LHCN-M2 (cell line): ENCODE results near the gene CNNM1. TPM values are rescaled to one million over a fixed set of nuclear protein-coding genes. Genes with fewer than 3 reads are reported as not detected.

Experiments used
- DNase-seq: peaks from one replicate; pipeline ENCODE4 v3.0.0-alpha.2; 2012; ENCODE audit warnings: low read depth
- polyA plus RNA-seq: library from polyadenylated mRNA; unstranded; fragments of >200 nt; gene quantifications from one replicate; pipeline ENCODE4 v1.2.1, GENCODE V29; 2012; ENCODE audit warnings: missing spikeins
- total RNA-seq: library from RNA; depleted of rRNA; stranded (reverse); fragments of >200 nt; gene quantifications from 2 replicates; pipeline ENCODE4 v1.2.3, GENCODE V29; 2014; rRNA removed

The CNNM1 gene
- 0.17 and 0.32 TPM in 2 replicates for total RNA-seq
- 0.19 TPM for polyA plus RNA-seq

DNA sequence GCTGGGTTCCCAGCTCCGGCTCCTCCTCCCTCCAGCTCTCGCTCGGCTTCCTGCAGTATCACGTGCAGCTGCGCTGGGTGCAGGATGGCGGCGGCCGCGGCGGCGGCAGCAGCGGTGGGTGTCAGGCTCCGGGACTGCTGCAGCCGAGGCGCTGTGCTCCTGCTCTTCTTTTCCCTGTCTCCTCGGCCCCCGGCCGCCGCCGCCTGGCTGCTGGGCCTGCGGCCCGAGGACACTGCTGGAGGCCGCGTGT, at the start of gene CNNM1:
TSS of gene CNNM1 (plus strand) at position 53 of the 250 bp plus-strand sequence. CDS start at position 85, 32 bp downstream.
- no peak for DNase-seq

DNA sequence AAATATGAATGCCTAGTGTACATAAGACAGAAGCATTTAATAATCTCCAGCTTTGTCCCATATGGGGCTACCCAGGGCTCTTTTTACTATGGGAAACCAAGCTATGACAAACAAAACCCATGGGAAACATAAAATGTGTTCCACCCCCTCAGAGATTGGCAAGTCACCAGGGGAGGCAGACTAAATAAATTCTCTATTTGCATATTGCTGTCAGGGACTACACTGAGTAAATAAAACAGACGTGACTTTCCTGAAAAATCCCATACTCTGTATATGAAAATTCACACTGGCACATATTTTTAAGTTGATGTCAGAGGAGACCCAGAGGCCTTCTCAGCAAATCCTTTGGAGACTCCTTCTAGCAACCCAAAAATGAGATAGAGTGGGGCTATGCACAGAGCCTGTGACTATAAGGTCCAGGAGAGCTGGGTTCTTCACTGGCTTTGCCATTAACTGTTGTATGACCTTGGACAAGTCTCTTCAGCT, 49.5 kb upstream of the CNNM1 start:
- DNase-seq: peak; percentile 64

DNA sequence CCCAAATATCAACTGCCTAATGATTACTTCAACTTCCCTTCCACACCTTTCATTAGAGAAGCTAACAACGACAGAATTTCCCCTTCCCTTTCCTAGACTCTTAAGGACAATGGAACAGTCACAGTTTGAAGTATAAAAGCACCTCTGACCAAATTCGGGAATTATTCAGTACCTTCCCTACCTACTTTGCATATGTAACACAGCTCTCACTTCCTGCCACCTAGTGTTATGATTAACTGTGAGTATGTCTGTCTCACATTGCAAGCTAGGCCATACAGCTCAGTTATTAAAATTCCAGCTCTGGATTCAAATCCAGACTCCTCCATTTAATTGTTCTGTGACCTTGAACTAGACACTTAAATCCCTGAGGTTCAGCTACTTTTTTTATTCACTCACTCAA, 48.7 kb upstream of the CNNM1 start:
- no peak for DNase-seq

DNA sequence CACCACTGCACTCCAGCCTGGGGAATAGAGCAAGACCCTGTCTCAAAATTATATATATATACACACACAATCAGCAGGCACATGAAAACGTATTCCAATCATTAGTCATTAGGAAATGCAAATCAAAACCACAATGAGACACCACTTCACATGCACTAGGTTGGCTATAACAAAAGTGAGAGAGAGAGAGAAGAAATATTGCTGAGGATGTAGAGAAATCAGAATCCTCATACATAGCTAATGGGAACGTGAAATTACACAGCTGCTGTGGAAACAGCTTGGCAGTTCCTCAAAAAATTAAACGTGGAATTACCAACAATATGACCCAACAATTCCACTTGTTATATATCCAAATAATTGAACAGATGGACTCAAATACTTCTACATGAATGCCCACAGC, 43.3 kb upstream of the CNNM1 start:
- peak; percentile 38 for DNase-seq

DNA sequence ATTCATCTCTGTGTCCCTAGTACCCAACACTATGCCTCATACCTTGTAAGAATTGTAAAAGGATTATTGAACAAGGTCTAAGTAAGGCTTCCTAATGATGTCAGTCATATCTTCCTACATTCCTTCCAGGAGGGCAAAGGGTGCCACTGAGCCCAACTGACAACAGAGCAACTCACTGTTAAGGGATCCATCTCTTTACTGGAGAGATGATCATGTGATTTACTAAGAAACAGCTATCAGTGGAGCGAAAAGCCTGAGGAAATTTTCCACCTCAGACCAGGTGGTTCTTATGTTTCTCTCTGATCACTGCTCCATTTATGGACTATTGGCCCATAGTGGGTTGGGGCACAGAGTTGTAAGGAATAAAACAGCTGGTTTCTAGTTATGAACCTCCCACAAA, 38.9 kb upstream of the CNNM1 start:
- no peak for DNase-seq

DNA sequence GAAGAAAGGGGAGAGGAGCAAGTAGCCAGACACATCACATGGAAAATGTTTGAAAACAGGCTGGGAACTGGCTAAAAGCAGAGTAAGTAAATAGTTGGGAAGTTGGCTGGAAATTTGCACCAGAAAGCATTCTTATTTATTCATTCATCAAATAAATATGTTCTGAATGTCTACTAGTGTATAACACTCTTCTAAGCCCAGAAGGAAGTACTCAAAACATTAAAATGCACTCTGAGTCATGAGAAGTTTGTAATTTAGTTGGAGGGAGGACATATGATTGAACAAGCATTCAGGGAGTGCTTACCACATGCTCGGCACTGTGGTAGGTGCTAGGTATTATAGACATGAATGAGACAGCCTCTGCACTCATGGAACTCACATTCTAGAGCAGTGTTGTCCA, 37.0 kb upstream of the CNNM1 start:
- peak; percentile 79 for DNase-seq

DNA sequence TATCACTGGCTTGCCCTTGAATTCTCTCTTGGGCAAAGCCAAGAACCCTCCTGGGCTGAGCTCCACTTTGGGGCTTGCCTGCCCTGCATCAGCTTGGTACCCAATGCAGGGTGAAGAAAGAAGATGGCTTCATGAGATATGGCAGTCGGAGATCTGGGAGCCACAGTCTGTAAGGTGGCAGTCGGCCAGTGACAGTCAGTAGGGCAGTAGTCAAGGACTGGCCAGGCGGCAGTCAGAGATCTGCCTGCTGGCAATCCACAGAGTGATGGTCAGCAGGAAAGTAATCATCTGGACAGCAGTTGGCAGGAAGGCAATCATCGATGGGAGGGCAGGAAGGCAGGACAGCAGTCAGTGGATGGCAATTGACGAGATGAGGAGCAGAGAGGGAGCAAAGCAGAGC, 32.6 kb upstream of the CNNM1 start:
- no peak for DNase-seq

DNA sequence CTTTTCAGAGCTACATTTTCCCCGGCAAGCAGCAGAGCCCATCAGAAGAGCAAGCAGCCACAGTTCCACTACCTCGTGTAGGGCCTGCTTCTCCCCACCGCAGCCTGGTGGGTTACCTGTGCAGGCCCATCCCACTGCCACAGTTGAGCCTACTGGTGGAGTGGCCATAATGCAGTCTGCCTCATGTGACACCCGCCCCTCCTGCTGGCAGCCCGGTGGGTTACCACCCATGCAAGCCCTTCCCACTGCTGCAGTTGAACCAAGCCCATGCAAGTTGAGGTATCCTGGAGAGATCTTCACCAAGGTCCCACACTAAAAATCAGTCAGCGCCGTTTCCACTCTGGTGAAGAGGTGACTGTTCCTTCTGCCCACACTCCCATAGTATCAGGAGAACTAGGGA, 32.1 kb upstream of the CNNM1 start:
- no peak for DNase-seq

DNA sequence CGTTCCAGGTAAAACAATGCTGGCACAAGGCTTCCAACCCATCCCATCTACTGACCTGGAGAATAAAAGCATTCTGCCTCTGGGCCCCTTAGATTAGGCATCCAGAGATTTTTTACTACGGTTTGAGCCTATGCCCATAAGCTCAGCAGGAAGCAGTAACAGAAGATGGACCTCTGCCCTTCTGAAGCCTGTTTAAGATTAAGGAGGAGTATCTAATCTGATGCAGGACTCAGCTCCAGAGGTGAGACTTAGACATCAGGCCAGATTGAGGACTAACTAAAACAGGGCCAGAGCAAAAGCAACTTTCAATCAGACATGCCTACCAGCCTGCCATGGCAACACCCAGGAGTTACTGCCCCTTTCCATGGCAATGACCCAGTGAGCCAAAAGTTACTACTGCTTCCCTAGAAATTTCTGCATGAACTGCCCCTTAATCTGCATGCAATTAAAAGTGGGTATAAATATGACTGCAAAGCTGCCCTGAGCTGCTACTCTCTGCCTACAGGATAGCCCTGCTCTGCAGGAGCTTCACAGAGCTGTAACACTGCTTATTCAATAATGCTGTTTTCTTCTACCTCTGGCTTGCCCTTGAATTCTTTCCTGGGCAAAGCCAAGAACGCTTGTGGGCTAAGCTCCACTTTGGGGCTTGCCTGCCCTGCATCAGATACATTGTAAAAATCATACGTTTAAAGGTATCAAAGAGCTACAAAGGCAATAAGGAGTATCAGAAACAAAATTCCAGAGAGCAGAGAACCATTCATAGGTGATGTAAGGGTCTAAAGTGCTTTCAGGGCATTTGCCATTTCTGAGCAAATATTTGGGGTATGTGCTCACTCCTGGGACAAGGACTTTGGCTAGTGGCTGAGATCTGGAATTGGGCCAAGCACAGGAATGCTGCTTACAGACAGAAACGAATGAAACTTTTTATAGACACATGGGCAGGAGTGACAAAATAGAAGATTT, 25.0 kb upstream of the CNNM1 start:
- DNase-seq: no peak

DNA sequence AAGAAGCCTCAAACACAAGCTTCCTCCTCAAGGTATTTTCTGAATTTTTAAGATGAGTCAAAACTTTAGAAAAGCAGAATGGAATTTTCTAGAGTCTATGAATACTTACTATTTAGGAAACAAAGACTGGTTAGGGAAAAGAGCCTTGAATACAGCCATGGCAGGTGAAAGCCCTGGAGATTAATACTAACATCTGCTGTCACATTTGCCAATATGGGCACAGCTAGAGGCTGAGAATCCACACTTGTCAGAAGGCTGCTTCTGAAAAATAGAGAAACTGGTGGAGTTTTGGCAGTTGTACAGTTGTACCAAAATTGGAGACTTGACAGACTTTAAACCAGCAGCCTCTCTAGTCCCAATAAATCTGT, 24.3 kb upstream of the CNNM1 start:
- no peak for DNase-seq

DNA sequence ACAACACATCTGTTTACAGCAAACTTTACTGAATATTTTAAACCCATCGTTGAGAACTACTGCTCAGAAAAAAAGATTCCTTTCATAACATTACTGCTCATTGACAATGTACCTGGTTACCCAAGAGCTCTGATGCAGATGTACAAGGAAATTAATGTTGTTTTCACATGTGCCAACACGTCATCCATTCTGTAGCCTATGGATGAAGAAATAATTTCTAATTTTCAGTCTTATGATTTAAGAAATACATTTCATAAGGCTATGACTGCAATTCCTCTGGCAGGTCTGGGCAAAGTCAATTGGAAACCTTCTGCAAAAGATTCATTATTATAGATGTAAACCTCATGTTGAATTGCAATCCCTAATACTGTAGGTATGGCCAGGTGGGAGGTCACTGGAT, 16.7 kb upstream of the CNNM1 start:
- no peak for DNase-seq

DNA sequence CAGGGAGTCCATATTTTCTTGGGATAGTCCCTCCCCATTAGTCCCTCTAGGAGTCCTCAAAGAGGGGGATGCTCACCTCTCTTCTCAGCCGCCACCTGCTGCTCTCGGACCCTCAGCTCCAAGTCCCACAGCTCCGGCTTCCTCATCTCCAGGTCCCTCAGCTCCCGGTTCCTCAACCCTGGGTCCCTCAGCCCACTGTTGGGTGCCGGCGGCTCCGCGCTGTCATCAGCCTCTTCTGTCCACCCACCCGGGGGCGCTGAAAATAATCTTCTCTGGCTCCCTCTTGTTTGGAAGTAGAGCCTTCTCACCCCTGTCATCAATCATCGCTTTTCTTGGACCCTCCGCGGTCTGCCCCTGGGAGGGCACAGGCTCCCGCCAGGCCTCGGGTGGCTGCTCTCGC, 13.3 kb upstream of the CNNM1 start:
- no peak for DNase-seq

DNA sequence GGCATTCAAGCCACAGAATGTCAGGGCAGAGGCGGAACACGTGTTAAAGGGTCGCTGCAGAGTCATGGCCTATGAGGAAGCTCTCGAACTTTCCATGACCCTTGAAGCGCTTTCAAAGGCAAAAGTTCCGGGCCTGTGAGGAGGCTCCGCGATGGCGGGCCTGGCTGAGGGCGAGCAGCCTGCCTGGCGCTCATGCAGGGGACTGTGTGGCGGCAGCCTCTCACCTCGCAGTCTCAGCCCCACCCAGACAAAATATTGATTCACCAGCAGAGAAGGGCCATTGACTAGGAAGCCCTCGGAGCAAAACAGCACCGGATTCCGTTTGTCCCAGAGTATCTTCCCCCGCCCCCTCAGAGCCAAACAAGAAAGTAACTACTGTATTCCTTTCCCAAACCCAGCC, 12.8 kb upstream of the CNNM1 start:
- DNase-seq: no peak

DNA sequence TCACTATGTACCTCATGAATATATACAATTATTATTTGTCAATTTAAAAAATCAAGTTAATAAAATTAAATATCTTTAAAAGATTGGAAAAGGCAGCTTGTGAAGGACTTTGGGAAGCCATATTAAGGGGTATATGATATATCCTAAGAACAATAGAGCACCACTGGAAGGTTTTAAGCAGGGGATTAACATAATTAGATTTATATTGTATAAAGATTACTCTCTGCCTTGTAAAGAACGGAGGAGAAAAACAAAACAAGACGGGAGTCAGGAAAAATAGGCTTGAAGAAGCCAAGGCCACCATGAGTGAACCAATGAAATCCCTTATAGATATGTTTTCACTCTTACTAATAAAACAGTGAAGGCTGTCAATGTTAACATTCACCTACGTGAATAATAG, 11.1 kb upstream of the CNNM1 start:
- DNase-seq: no peak

DNA sequence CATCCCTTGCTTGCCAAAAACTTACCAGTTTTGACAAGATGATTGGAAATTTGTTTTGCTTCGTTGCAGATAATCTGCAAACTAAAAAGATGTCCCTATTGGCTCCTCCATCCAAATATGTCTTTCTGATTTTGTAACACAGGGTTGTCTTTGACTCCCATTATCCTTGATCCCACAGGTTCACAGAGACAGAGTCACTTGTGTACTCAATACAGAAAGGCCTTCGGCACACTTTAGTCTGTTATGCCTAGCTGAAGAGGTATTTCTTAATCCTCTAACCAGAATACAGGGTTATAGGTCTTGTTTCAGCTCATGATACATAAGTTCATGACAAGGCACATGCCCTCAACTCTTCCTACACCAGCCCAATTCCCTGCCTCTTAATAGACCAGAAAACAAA, 10.7 kb upstream of the CNNM1 start:
- DNase-seq: no peak

DNA sequence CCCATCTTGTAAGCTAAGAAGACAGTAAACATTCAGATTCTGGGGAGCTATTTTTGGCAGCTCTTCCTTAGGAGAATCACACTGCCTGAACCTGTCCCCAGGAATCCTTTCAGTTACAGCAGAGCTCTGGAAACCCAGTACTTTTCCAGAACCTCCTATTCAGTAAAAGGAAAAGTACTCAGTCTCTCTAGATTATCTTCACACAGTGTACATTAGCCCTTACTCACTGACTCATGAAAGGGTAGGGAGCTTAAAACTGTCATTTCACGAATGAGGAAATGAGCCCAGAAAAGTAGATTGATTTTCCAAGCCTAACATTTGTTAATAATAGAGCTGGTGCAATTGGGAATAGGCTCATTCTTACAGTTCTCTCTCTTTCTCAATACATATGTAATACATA, 3.9 kb upstream of the CNNM1 start:
- DNase-seq: no peak

DNA sequence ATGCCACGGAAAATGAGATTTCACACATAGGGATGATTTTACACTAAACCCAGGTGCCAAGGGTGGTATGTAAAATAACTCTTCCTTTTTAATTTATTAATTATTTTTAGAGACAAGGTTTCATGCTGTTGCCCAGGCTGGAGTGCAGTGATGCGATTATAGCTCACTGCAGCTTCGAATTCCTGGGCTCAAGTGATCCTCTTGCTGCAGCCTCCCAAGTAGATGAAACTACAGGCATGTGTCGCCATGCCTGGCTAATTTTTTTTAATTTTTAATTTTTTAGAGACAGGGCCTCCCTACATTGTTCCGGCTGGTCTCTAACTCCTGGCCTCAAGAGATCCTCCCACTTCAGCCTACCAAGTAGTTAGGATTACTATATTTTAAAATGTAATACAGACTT, 2.3 kb upstream of the CNNM1 start:
- DNase-seq: no peak

DNA sequence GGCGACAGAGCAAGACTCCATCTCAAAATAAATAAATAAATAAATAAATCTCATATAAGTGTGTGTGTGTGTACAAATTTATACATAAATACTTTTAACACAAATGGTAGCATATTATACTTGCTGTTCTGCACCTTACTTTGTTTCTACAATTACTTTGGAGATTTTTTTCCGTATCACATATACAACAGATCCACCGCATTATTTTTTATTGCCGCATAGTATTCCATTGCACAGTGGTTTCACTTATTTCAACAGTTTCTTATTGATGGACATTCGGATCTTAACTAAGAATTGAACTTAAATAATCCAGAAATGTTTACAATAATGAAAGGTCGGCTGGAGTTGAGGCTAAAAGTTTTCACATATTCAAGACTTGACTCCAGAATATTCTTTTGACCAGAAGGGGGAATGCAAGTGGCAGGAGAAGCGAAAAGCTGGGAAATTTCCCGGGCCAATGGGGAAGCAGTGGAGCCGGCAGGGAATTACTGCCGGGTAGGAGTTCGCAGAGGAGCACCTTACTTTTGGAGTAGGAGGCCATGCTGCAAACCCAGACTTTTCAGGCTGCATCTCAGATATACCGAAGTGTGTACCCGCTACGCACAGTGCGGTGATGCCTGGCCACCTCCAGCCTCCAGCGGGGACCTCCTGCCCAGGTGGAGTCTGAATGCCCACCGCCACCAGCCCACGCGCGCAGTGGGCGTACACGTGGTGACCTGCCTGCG, 415 bp upstream of the CNNM1 start:
- DNase-seq: no peak

DNA sequence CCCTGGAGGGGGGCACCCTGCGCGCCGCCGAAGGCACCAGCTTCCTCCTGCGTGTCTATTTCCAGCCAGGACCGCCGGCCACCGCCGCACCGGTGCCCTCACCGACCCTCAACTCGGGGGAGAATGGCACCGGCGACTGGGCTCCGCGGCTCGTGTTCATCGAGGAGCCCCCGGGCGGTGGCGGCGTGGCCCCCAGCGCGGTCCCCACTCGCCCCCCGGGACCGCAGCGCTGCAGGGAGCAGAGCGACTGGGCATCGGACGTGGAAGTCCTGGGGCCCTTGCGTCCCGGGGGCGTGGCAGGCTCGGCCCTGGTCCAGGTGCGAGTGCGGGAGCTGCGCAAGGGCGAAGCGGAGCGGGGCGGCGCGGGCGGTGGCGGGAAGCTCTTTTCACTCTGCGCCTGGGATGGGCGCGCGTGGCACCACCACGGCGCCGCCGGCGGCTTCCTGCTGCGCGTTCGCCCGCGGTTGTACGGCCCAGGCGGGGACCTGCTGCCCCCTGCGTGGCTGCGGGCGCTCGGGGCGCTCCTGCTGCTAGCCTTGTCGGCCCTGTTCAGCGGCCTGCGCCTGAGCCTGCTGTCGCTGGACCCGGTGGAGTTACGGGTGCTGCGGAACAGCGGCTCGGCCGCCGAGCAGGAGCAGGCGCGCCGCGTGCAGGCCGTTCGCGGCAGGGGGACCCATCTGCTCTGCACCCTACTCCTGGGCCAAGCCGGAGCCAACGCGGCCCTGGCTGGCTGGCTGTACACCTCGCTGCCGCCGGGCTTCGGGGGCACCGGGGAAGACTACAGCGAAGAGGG, 594 bp downstream of the CNNM1 start:
- no peak for DNase-seq

DNA sequence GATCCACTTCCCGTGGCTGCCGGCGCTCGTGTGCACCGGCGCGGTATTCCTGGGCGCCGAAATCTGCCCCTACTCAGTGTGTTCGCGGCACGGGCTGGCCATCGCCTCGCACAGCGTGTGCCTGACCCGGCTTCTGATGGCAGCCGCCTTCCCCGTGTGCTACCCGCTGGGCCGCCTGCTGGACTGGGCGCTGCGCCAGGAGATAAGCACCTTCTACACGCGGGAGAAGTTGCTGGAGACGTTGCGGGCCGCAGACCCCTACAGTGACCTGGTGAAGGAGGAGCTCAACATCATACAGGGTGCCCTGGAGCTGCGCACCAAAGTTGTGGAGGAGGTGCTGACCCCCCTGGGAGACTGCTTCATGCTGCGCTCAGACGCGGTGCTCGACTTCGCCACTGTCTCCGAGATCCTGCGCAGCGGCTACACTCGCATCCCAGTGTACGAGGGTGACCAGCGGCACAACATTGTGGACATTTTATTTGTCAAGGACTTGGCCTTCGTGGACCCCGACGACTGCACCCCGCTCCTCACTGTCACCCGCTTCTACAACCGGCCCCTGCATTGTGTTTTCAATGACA, 1.3 kb downstream of the CNNM1 start:
- no peak for DNase-seq

DNA sequence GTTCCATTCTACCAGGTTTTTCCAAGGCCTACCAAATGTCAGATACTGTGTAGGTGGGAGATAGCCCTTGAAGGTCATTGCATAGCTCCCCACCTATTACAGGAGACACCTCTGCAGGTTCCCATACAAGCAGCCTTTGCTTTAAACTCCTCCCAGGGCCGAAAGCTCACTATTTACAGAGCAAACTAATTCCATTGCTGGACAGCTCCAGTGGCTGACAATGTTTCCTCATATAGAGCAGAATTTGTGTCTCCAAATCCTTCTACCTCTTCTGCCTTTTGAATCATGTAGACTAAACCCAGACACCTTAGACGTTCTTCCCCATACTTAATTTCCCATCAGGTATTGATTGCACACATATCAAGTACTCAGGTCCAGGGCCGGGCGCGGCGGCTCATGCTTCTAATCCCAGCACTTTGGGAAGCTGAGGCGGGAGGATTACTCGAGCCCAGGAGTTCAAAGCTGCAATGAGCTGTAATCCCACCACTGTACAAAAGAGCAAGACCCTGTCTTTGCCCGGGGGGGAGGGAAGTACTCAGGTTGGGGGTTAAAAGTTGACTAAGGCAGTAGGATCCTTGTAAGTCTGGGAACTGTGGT, 2.1 kb downstream of the CNNM1 start:
- no peak for DNase-seq
